Measurements from ENCODE around the gene ALK.
A peak's percentile ranks its signal among the peaks of the same experiment; 100 is the strongest.

The ALK gene

GRCh38 chr2:29310650-29311348 lies 610.6 kb downstream of the ALK start:
- H2BK5ac ChIP-seq (ENCODE audit: low read length) = no peak overlapping the region
- no peak overlapping the region for H3K14ac ChIP-seq (ENCODE audit: low read length)
- no peak overlapping the region for H2BK120ac ChIP-seq (ENCODE audit: low read depth, low read length)
- no CpG with 5 or more reads among the region's 10 CpGs for WGBS, 2 donors (ENCODE audit: extremely low coverage in 2 of 2, insufficient read length in 2 of 2, insufficient replicate concordance in 1 of 2)
- no peak overlapping the region for H2AK5ac ChIP-seq (ENCODE audit: low read depth, low read length)
- no peak overlapping the region for H4K8ac ChIP-seq (ENCODE audit: low read depth, low read length)
- peak overlapping the region; percentile 60 for H3K18ac ChIP-seq (ENCODE audit: low read length)
- no peak overlapping the region for H3K4me2 ChIP-seq (ENCODE audit: insufficient read depth, low read length, poor library complexity, severe bottlenecking)
- no peak overlapping the region for H2AFZ ChIP-seq (ENCODE audit: low read length)
- no peak overlapping the region for H3K4ac ChIP-seq (ENCODE audit: low read length)
- no peaks in the 10 kb centered on the region for H3K79me1 ChIP-seq (ENCODE audit: low read depth, low read length)
- no peaks in the 10 kb centered on the region for H3K36me3 ChIP-seq (replicated peaks in 1 of 2; ENCODE audit: control insufficient read depth in 2 of 2, insufficient read depth in 2 of 2, low read length in 2 of 2)
- H3K27ac ChIP-seq (replicated peaks; ENCODE audit: low read length) = no peak overlapping the region
- DNase-seq (ENCODE audit: low spot score) = no peak
- no peak overlapping the region for H2BK15ac ChIP-seq (ENCODE audit: low read length)
- H3K9ac ChIP-seq (ENCODE audit: low read depth, low read length, poor library complexity) = no peak overlapping the region
- H3K9me3 ChIP-seq (replicated peaks in 1 of 2; ENCODE audit: control insufficient read depth in 2 of 2, insufficient read depth in 1 of 2, low read depth in 1 of 2, low read length in 2 of 2) = no peaks in the 10 kb centered on the region
- H2BK12ac ChIP-seq (ENCODE audit: low read length) = peak overlapping the region; percentile 25
- no peak overlapping the region for H3K23ac ChIP-seq (ENCODE audit: low read depth, low read length, poor library complexity)
- peaks cover 5 to 9% of the 10 kb centered on the region in 2 donors for H3K4me1 ChIP-seq (ENCODE audit: control insufficient read depth in 2 of 2, insufficient read depth in 1 of 2, low read depth in 1 of 2, low read length in 2 of 2)
- no peak overlapping the region for H4K91ac ChIP-seq (ENCODE audit: low read depth, low read length, poor library complexity)
- no peaks in the 10 kb centered on the region for H3K27me3 ChIP-seq (ENCODE audit: control insufficient read depth in 3 of 3, insufficient read depth in 3 of 3, low read depth in 1 of 3, low read length in 3 of 3)
- H3K4me3 ChIP-seq (ENCODE audit: low read length in 2 of 2) = no peak overlapping the region

- no CpG with 5 or more reads among the region's 9 CpGs for WGBS, 2 donors (ENCODE audit: extremely low coverage in 2 of 2, insufficient read length in 2 of 2, insufficient replicate concordance in 1 of 2)
- H2AK5ac ChIP-seq (ENCODE audit: low read depth, low read length) = no peak overlapping the region
- no peak overlapping the region for H3K18ac ChIP-seq (ENCODE audit: low read length)
- H3K4me3 ChIP-seq (ENCODE audit: low read length in 2 of 2) = no peak overlapping the region
- no peak overlapping the region for H2BK12ac ChIP-seq (ENCODE audit: low read length)
- no peak overlapping the region for H3K14ac ChIP-seq (ENCODE audit: low read length)
- H3K27ac ChIP-seq (replicated peaks; ENCODE audit: low read length) = no peak overlapping the region
- no peak overlapping the region for H4K91ac ChIP-seq (ENCODE audit: low read depth, low read length, poor library complexity)
- H3K27me3 ChIP-seq (ENCODE audit: control insufficient read depth in 3 of 3, insufficient read depth in 3 of 3, low read depth in 1 of 3, low read length in 3 of 3) = no peaks in the 10 kb centered on the region
- H2AFZ ChIP-seq (ENCODE audit: low read length) = no peak overlapping the region
- no peaks in the 10 kb centered on the region for H3K79me1 ChIP-seq (ENCODE audit: low read depth, low read length)
- peak; percentile 67 for DNase-seq (ENCODE audit: low spot score)
- no peak overlapping the region for H2BK120ac ChIP-seq (ENCODE audit: low read depth, low read length)
- no peak overlapping the region for H3K4me2 ChIP-seq (ENCODE audit: insufficient read depth, low read length, poor library complexity, severe bottlenecking)
- no peak overlapping the region for H3K23ac ChIP-seq (ENCODE audit: low read depth, low read length, poor library complexity)
- no peak overlapping the region for H2BK5ac ChIP-seq (ENCODE audit: low read length)
- no peak overlapping the region for H3K9ac ChIP-seq (ENCODE audit: low read depth, low read length, poor library complexity)
- H2BK15ac ChIP-seq (ENCODE audit: low read length) = no peak overlapping the region
- H3K36me3 ChIP-seq (replicated peaks in 1 of 2; ENCODE audit: control insufficient read depth in 2 of 2, insufficient read depth in 2 of 2, low read length in 2 of 2) = no peaks in the 10 kb centered on the region
- H3K4ac ChIP-seq (ENCODE audit: low read length) = no peak overlapping the region
- H4K8ac ChIP-seq (ENCODE audit: low read depth, low read length) = no peak overlapping the region
- H3K4me1 ChIP-seq (ENCODE audit: control insufficient read depth in 2 of 2, insufficient read depth in 1 of 2, low read depth in 1 of 2, low read length in 2 of 2) = peaks cover 2 to 4% of the 10 kb centered on the region in 2 donors
- H3K9me3 ChIP-seq (replicated peaks in 1 of 2; ENCODE audit: control insufficient read depth in 2 of 2, insufficient read depth in 1 of 2, low read depth in 1 of 2, low read length in 2 of 2) = no peaks in the 10 kb centered on the region
These were observed 612.0 kb downstream of the ALK start for GRCh38 chr2:29309090-29310029.

- Histone ChIP-seq H3K4ac (ENCODE audit: low read length) (no peak overlapping the region), H2BK15ac (ENCODE audit: low read length) (no peak overlapping the region), H2BK5ac (ENCODE audit: low read length) (no peak overlapping the region), H3K36me3 (replicated peaks in 1 of 2; ENCODE audit: control insufficient read depth in 2 of 2, insufficient read depth in 2 of 2, low read length in 2 of 2) (no peaks in the 10 kb centered on the region), H3K9ac (ENCODE audit: low read depth, low read length, poor library complexity) (no peak overlapping the region), H3K23ac (ENCODE audit: low read depth, low read length, poor library complexity) (no peak overlapping the region), H3K4me1 (ENCODE audit: control insufficient read depth in 2 of 2, insufficient read depth in 1 of 2, low read depth in 1 of 2, low read length in 2 of 2) (peaks cover 0 to 2% of the 10 kb centered on the region in 2 donors), H3K27ac (replicated peaks; ENCODE audit: low read length) (no peak overlapping the region), H3K9me3 (replicated peaks in 1 of 2; ENCODE audit: control insufficient read depth in 2 of 2, insufficient read depth in 1 of 2, low read depth in 1 of 2, low read length in 2 of 2) (peaks cover 0 to 4% of the 10 kb centered on the region in 2 donors), H4K91ac (ENCODE audit: low read depth, low read length, poor library complexity) (no peak overlapping the region), H4K8ac (ENCODE audit: low read depth, low read length) (no peak overlapping the region), H2AFZ (ENCODE audit: low read length) (no peak overlapping the region), H3K14ac (ENCODE audit: low read length) (no peak overlapping the region), H2BK12ac (ENCODE audit: low read length) (no peak overlapping the region), H2AK5ac (ENCODE audit: low read depth, low read length) (no peak overlapping the region), H3K27me3 (ENCODE audit: control insufficient read depth in 3 of 3, insufficient read depth in 3 of 3, low read depth in 1 of 3, low read length in 3 of 3) (no peaks in the 10 kb centered on the region), H2BK120ac (ENCODE audit: low read depth, low read length) (no peak overlapping the region), H3K18ac (ENCODE audit: low read length) (no peak overlapping the region), H3K4me3 (ENCODE audit: low read length in 2 of 2) (no peak overlapping the region), H3K79me1 (ENCODE audit: low read depth, low read length) (no peaks in the 10 kb centered on the region), H3K4me2 (ENCODE audit: insufficient read depth, low read length, poor library complexity, severe bottlenecking) (no peak overlapping the region)
- no peak for DNase-seq (ENCODE audit: low spot score)
- no CpG with 5 or more reads among the region's 9 CpGs for WGBS, 2 donors (ENCODE audit: extremely low coverage in 2 of 2, insufficient read length in 2 of 2, insufficient replicate concordance in 1 of 2)
These were observed 613.0 kb downstream of the ALK start for GRCh38 chr2:29308366-29308765.

GRCh38 chr2:29307519-29307918 lies 613.9 kb downstream of the ALK start:
- Histone ChIP-seq H3K27ac (replicated peaks; ENCODE audit: low read length) (no peak overlapping the region), H2AFZ (ENCODE audit: low read length) (no peak overlapping the region), H3K18ac (ENCODE audit: low read length) (no peak overlapping the region), H3K4me1 (ENCODE audit: control insufficient read depth in 2 of 2, insufficient read depth in 1 of 2, low read depth in 1 of 2, low read length in 2 of 2) (peaks cover 0 to 2% of the 10 kb centered on the region in 2 donors), H4K91ac (ENCODE audit: low read depth, low read length, poor library complexity) (no peak overlapping the region), H3K14ac (ENCODE audit: low read length) (no peak overlapping the region), H3K23ac (ENCODE audit: low read depth, low read length, poor library complexity) (no peak overlapping the region), H2BK12ac (ENCODE audit: low read length) (no peak overlapping the region), H3K79me1 (ENCODE audit: low read depth, low read length) (no peaks in the 10 kb centered on the region), H3K9ac (ENCODE audit: low read depth, low read length, poor library complexity) (no peak overlapping the region), H3K36me3 (replicated peaks in 1 of 2; ENCODE audit: control insufficient read depth in 2 of 2, insufficient read depth in 2 of 2, low read length in 2 of 2) (no peaks in the 10 kb centered on the region), H3K9me3 (replicated peaks in 1 of 2; ENCODE audit: control insufficient read depth in 2 of 2, insufficient read depth in 1 of 2, low read depth in 1 of 2, low read length in 2 of 2) (peaks cover 0 to 4% of the 10 kb centered on the region in 2 donors), H3K4me2 (ENCODE audit: insufficient read depth, low read length, poor library complexity, severe bottlenecking) (no peak overlapping the region), H2BK5ac (ENCODE audit: low read length) (no peak overlapping the region), H4K8ac (ENCODE audit: low read depth, low read length) (no peak overlapping the region), H2BK15ac (ENCODE audit: low read length) (no peak overlapping the region), H3K4me3 (ENCODE audit: low read length in 2 of 2) (no peak overlapping the region), H3K27me3 (ENCODE audit: control insufficient read depth in 3 of 3, insufficient read depth in 3 of 3, low read depth in 1 of 3, low read length in 3 of 3) (no peaks in the 10 kb centered on the region), H3K4ac (ENCODE audit: low read length) (no peak overlapping the region), H2BK120ac (ENCODE audit: low read depth, low read length) (no peak overlapping the region), H2AK5ac (ENCODE audit: low read depth, low read length) (no peak overlapping the region)
- DNase-seq (ENCODE audit: low spot score) = no peak
- WGBS, 2 donors (ENCODE audit: extremely low coverage in 2 of 2, insufficient read length in 2 of 2, insufficient replicate concordance in 1 of 2) = no CpG with 5 or more reads among the region's 2 CpGs

Data from neuronal stem cell (in vitro differentiated cells).